ENCODE results near the gene YES1.

GRCh38 chr18:848062-848861, 36.2 kb upstream of the YES1 start:
- TF ChIP-seq POLR2A (IDR thresholded peaks at IDR 0.05) (no peak), POLR2AphosphoS5 (IDR thresholded peaks at IDR 0.05) (peak in 2 of 3 donors; percentile 36 to 40), EP300 (IDR thresholded peaks at IDR 0.05; ENCODE audit: low read depth) (no peak)
- TF ChIP-seq, protein P1, sequence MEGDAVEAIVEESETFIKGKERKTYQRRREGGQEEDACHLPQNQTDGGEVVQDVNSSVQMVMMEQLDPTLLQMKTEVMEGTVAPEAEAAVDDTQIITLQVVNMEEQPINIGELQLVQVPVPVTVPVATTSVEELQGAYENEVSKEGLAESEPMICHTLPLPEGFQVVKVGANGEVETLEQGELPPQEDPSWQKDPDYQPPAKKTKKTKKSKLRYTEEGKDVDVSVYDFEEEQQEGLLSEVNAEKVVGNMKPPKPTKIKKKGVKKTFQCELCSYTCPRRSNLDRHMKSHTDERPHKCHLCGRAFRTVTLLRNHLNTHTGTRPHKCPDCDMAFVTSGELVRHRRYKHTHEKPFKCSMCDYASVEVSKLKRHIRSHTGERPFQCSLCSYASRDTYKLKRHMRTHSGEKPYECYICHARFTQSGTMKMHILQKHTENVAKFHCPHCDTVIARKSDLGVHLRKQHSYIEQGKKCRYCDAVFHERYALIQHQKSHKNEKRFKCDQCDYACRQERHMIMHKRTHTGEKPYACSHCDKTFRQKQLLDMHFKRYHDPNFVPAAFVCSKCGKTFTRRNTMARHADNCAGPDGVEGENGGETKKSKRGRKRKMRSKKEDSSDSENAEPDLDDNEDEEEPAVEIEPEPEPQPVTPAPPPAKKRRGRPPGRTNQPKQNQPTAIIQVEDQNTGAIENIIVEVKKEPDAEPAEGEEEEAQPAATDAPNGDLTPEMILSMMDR (IDR thresholded peaks at IDR 0.05), result no peak

Measured in transverse colon (tissue), 4 donors.